OCI-LY7 (cell line): ENCODE measurements around the gene PHACTR1. TPM values are rescaled to one million over a fixed set of nuclear protein-coding genes. Genes with fewer than 3 reads are reported as not detected.

Experiments
- BruUV-seq: library from RNA; stranded (reverse); fragments of 400-500 nt; replicated peaks from 2 replicates; lab custom pipeline; 2021; lab: Mats Ljungman, UMichigan
- CTCF ChIA-PET: fragments of 300-600 bp; sonication (Branson Sonifier 250); formaldehyde crosslinking; loops from one replicate; lab custom pipeline; 2022; ENCODE audit warnings: antibody characterized with exemption; ENCODE audit not compliant: unreplicated experiment; lab: Charles Lee
- POLR2A ChIA-PET: fragments of 300-600 bp; sonication (Branson Sonifier 250); formaldehyde crosslinking; loops from one replicate; lab custom pipeline; 2022; ENCODE audit warnings: antibody characterized with exemption; lab: Charles Lee
- DNase-seq: peaks from one replicate; pipeline ENCODE4 v3.0.0-alpha.2; 2015; ENCODE audit warnings: low spot score
- H2AFZ ChIP-seq: fragments of 200-600 bp; sonication (generic), shearing (Covaris generic); 2 replicates; pipeline ENCODE4 v1.6.1; 2014; ENCODE audit warnings: mild to moderate bottlenecking, antibody characterized with exemption, low read length, moderate library complexity
- H3K27ac ChIP-seq: fragments of 200-600 bp; sonication (generic); 2 replicates; pipeline ENCODE4 v1.5.1; 2014; ENCODE audit warnings: mixed run types, low read depth, mild to moderate bottlenecking, moderate library complexity, low read length, inconsistent platforms; ENCODE audit not compliant: poor library complexity, severe bottlenecking
- H3K36me3 ChIP-seq: fragments of 200-600 bp; sonication (generic); 2 replicates; pipeline ENCODE4 v1.6.1; 2014; ENCODE audit warnings: mild to moderate bottlenecking, antibody characterized with exemption, low read length, moderate library complexity, mixed read lengths; ENCODE audit not compliant: insufficient read depth
- H3K4me1 ChIP-seq: fragments of 200-600 bp; sonication (generic); 2 replicates; pipeline ENCODE4 v1.5.1; 2014; ENCODE audit warnings: mild to moderate bottlenecking, low read length; ENCODE audit not compliant: insufficient read depth, poor library complexity, severe bottlenecking
- H3K4me2 ChIP-seq: fragments of 200-600 bp; sonication (generic); 2 replicates; pipeline ENCODE4 v1.6.1; 2014; ENCODE audit warnings: mild to moderate bottlenecking, low read length
- H3K4me3 ChIP-seq: fragments of 200-600 bp; sonication (generic); 2 replicates; pipeline ENCODE4 v1.5.1; 2014; ENCODE audit warnings: mild to moderate bottlenecking, low read depth, low read length; ENCODE audit not compliant: poor library complexity, severe bottlenecking
- H3K79me2 ChIP-seq: fragments of 200-600 bp; sonication (generic); 2 replicates; pipeline ENCODE4 v1.6.1; 2016; ENCODE audit warnings: low read depth, mild to moderate bottlenecking, low read length, moderate library complexity, mixed read lengths; ENCODE audit not compliant: insufficient read depth
- H3K9me2 ChIP-seq: fragments of 200-600 bp; sonication (generic); 2 replicates; pipeline ENCODE4 v1.6.1; 2016; ENCODE audit warnings: mild to moderate bottlenecking, low read length, mixed read lengths; ENCODE audit not compliant: insufficient read depth
- H3K9me3 ChIP-seq: fragments of 200-600 bp; sonication (generic); 2 replicates; pipeline ENCODE4 v1.6.1; 2014; ENCODE audit warnings: mild to moderate bottlenecking, mixed run types, low read length, mixed read lengths
- H4K20me1 ChIP-seq: fragments of 200-600 bp; sonication (generic); 2 replicates; pipeline ENCODE4 v1.6.1; 2014; ENCODE audit warnings: mild to moderate bottlenecking, antibody characterized with exemption, low read length, moderate library complexity, mixed read lengths; ENCODE audit not compliant: insufficient read depth
- EZH2phosphoT487 ChIP-seq: fragments of 200-600 bp; sonication (generic); IDR thresholded peaks from 2 replicates; pipeline ENCODE4 v1.6.1; 2018; ENCODE audit warnings: low read depth, borderline replicate concordance, mild to moderate bottlenecking, mixed run types, antibody characterized with exemption, low read length, moderate library complexity, mixed read lengths
- intact Hi-C: fragments of 100-400 bp; cut with micrococcal nuclease; formaldehyde crosslinking; loops from one replicate; pipeline ENCODE4 v1.10.0; 2022; ENCODE audit not compliant: unreplicated experiment
- total RNA-seq, 2 experiments: library from RNA; depleted of rRNA in 1 of 2; stranded (reverse); fragments of >200 nt in 1 of 2; shearing (Covaris generic) in 1 of 2; gene quantifications; 2 replicates each; pipeline ENCODE4 v1.2.3, GENCODE V29; 2014 to 2022
- TF ChIP-seq, protein P1 (sequence below): fragments of 200-600 bp; sonication (generic); conservative IDR thresholded peaks from 2 replicates; pipeline ENCODE4 v1.5.1; 2014; ENCODE audit warnings: mild to moderate bottlenecking, antibody characterized with exemption, low read length, moderate library complexity, mixed read lengths

The PHACTR1 gene
- total RNA-seq, 2 experiments from 2014 or later = 25.1 to 46.6 TPM

DNA sequence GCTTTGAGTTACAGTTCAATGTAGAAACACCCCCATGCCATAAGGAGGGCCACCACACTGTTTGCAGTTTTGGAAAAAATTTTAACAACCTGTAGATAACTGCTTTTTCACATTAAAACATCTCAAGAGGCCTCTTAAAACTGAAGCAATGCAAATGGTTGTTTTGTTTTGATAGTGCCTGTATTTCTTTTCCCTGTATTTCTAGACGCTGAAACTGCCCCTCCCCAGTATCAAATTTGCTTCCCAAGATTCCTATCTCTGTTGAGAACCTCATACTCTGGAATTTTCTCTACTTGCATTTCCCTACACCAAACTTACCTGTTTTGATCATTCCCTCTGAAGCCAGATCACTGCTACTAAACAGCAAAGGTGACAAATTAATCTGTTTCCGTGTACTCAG is 98.5 kb downstream of the PHACTR1 start:
- Histone ChIP-seq H3K4me3 (no peak overlapping the region), H3K9me2 (no peaks in the 10 kb centered on the region), H3K4me2 (no peak overlapping the region), H3K9me3 (no peaks in the 10 kb centered on the region), H3K79me2 (no peaks in the 10 kb centered on the region), H3K27ac (no peak overlapping the region), H2AFZ (no peak overlapping the region), H4K20me1 (no peaks in the 10 kb centered on the region), H3K4me1 (no peaks in the 10 kb centered on the region), H3K36me3 (no peaks in the 10 kb centered on the region)
- no TSS peak for BruUV-seq
- ChIA-PET CTCF (no interaction called here), POLR2A (no interaction called here)
- no peak for DNase-seq
- TF ChIP-seq, protein P1, sequence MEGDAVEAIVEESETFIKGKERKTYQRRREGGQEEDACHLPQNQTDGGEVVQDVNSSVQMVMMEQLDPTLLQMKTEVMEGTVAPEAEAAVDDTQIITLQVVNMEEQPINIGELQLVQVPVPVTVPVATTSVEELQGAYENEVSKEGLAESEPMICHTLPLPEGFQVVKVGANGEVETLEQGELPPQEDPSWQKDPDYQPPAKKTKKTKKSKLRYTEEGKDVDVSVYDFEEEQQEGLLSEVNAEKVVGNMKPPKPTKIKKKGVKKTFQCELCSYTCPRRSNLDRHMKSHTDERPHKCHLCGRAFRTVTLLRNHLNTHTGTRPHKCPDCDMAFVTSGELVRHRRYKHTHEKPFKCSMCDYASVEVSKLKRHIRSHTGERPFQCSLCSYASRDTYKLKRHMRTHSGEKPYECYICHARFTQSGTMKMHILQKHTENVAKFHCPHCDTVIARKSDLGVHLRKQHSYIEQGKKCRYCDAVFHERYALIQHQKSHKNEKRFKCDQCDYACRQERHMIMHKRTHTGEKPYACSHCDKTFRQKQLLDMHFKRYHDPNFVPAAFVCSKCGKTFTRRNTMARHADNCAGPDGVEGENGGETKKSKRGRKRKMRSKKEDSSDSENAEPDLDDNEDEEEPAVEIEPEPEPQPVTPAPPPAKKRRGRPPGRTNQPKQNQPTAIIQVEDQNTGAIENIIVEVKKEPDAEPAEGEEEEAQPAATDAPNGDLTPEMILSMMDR = no peak
- TF ChIP-seq EZH2phosphoT487 = no peak
- intact Hi-C loops = loop anchor here (10.0 kb wide), 1 partner anchor 290 kb away; no protein-coding TSS in a partner anchor

DNA sequence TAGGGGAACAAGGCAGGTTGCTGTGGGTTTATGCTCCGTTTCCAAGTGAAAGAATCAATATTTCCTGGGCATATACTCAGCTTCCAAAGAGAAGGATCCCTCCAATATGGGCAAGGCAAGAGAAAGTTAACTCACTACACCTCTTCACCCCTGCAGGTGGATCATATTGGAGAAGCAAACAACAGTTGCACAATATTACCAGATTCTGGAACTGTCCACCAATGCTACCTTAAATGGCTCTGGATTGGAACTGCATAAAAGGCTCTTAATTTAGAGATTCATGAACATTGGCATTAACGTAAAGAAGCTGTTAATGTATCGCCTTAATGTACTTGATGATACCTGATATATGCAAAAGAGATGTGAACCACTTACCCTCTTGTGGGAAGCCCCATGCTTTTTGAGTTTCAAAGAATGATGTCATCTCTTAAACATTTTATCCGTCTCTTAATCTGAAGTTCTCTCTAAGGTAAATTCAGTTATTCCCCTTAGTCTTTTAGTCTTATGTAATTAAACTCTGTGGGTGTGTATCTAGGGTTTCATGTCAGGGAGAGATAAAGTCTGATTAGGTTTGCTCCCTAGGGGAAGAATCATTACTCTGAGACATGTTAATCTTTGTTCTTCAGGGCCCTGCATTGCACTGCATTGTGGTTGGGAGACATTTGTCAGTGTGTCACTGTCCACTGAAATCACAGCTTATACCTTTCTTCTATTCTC is 99.5 kb downstream of the PHACTR1 start:
- Histone ChIP-seq H3K9me2 (no peaks in the 10 kb centered on the region), H3K9me3 (no peaks in the 10 kb centered on the region), H3K4me3 (no peak overlapping the region), H4K20me1 (no peaks in the 10 kb centered on the region), H3K4me1 (no peaks in the 10 kb centered on the region), H3K27ac (no peak overlapping the region), H3K79me2 (no peaks in the 10 kb centered on the region), H3K36me3 (no peaks in the 10 kb centered on the region), H3K4me2 (no peak overlapping the region), H2AFZ (no peak overlapping the region)
- no peak for DNase-seq
- ChIA-PET CTCF (no interaction called here), POLR2A (no interaction called here)
- TF ChIP-seq EZH2phosphoT487 = no peak
- TF ChIP-seq, protein P1 = no peak
- BruUV-seq = no TSS peak
- intact Hi-C loops = loop anchor here (10.0 kb wide), 1 partner anchor 289 kb away; no protein-coding TSS in a partner anchor

GRCh38 chr6:12818324-12818723 is 101.8 kb downstream of the PHACTR1 start:
- Histone ChIP-seq H3K79me2 (no peaks in the 10 kb centered on the region), H3K4me2 (no peak overlapping the region), H4K20me1 (no peaks in the 10 kb centered on the region), H3K4me1 (no peaks in the 10 kb centered on the region), H3K9me3 (no peaks in the 10 kb centered on the region), H3K4me3 (no peak overlapping the region), H3K36me3 (no peaks in the 10 kb centered on the region), H3K9me2 (no peaks in the 10 kb centered on the region), H2AFZ (no peak overlapping the region), H3K27ac (no peak overlapping the region)
- intact Hi-C loops = loop anchor here (10.0 kb wide), 1 partner anchor 286 kb away; no protein-coding TSS in a partner anchor
- no peak for DNase-seq
- no TSS peak for BruUV-seq
- ChIA-PET POLR2A (no interaction called here), CTCF (no interaction called here)
- TF ChIP-seq, protein P1 = no peak
- TF ChIP-seq EZH2phosphoT487 = no peak
